GM18867 (cell line): Measurements from ENCODE around the gene FLT3LG.

Source experiments
- ATAC-seq: cut with Tn5 transposase; IDR thresholded peaks from one replicate; pipeline ENCODE4 v1.9.1; 2021; ENCODE audit warnings: mild to moderate bottlenecking, moderate library complexity; ENCODE audit not compliant: unreplicated experiment

FLT3LG gene

DNA sequence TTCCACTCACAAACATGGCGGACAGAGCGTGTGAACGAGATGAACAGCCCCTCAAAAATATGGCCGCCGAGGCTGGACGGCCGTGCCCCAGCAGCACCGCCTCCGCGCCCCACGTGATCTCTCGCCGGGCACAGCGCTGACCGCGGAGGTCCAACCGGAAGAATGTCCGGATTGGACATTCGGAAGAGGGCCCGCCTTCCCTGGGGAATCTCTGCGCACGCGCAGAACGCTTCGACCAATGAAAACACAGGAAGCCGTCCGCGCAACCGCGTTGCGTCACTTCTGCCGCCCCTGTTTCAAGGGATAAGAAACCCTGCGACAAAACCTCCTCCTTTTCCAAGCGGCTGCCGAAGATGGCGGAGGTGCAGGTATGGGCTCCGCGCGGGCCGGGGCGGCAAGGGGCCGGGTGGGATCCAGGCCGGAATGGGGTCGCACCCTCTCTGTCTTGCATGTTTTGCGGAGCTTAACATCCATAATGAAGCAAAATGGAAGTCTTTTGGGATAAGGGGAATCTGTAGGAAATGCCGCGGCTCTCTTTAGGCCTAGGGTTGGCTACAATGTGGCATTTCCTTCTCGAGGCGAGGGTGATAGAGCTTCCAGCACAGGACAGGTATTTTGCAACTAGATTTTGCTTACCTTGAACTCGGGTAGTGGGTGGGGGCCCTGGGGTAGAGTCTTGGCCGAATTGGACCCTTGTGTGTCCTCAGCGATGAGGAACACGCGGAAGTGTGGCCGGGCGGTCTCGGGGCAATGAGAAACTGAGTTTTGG is 13.4 kb downstream of the FLT3LG start, which contains the start of gene RPL13A:
TSS of gene RPL13A (plus strand) at position 332 of the 769 bp plus-strand sequence. CDS start at position 354, 22 bp downstream.
- peak; percentile 85 for ATAC-seq

DNA sequence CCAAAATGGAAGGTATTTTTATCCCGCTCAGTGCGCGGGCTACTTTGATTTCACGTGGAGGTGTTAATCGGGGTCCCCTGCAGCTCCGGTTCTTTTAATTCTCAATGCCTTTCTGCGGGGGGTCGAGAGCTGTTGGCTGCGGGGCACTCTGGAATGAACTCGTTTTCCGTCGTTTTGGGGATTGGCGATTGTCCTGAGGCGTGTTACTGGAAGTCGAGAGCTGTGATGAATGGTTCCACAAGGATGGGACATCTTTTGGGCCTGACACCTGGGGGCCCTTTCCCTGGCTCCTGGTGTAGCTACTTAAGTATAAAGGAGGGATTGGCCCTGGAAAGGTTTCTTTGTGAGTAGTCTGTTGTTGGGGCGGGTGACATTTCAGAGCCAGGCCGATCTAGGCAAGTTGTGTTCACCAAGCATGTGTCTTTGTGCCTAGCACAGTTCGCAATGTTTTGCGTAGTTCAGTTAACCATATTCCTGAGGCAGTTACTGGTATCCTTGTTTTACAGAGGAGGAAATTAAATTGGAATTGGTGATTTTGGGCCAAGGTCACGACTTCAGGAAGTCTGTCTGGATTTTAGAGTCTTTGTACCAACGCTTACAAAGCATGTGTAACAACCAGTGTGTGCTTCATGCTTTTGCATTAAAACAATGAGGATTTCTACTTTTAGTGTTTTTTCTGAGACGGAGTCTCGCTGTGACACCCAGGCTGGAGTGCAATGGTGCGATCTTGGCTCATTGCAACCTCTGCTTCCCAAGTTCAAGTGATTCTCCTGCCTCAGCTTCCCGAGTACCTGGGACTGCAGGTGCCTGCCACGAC is 14.2 kb downstream of the FLT3LG start:
- ATAC-seq: no peak

DNA sequence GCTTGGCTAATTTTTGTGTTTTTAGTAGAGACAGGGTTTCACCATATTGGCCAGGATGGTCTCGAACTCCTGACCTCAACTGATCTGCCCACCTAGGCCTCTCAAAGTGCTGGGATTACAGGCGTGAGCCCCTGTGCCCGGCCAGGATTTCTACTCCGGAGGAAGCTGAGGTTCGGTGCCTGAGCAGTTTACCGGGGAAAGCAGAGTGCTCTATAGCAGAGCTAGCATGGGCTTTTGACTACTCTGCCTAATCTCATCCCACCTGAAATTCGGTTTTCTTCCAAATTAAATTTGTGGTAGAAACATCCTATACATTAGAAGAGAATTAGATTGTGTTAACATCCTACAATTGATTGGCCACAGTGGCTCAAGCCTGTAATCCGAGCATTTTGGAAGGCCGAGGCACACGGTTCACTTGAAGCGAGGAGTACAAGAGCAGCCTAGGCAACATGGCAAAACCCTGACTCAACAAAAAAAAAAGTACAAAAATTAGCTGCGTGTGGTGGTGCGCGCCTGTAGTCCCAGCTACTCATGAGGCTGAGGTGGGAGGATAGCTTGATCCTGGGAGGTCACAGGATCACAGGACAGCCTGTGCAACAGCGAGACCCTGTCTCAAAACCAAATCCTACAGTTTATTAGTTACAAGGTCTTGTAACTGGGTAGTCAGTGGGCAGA is 15.0 kb downstream of the FLT3LG start:
- no peak for ATAC-seq

DNA sequence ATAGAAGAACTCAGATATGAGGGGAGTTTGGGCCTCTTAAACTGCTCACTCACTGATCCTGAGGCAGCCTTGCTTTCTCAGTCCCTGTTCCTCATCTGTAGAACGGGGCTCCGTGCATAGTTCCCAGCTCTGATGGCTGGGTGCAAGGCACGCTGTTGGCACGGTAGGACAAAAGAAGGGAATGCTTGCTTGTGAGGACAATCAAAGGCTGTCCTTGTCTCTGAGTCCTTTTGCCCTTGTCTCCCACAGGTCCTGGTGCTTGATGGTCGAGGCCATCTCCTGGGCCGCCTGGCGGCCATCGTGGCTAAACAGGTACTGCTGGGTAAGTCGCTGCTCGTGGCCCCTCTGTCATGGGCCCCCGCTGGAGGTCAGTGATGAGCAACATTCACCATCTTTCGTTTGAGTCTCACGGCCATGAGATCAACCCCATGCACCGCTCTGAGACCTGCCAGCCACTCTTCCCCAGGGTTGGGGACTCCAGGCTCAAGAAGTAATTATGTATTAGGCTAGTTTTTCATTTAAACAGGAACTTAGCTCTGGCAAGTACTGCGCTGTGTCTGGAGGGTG is 15.7 kb downstream of the FLT3LG start:
- ATAC-seq: no peak

DNA sequence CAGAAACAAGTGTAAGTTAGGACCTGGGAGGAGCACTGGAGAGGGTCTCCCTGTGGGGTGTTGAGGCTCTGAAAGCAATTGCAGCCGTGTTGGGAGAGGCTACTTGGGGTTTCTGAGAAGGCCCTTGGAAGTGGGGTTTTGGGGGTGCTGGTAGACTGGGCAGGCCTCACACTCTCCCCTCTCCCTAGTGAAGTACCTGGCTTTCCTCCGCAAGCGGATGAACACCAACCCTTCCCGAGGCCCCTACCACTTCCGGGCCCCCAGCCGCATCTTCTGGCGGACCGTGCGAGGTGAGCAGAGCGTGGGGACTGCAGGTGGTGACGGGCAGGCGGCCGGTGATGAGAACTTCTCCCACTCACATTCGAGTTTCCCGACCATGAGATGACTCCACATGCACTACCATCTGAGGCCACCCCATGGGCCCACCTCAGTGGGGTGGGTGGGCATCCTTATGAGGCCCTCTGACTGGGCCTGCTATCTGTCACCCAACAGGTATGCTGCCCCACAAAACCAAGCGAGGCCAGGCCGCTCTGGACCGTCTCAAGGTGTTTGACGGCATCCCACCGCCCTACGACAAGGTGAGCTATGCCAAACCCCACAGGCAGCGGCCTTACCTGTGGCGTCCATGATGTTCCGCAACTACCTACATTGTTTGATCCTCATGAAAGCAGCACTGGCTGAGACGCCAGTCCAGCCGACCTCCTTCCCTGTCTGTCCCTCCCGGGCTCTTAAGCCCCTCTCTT is 16.4 kb downstream of the FLT3LG start:
- ATAC-seq: no peak

DNA sequence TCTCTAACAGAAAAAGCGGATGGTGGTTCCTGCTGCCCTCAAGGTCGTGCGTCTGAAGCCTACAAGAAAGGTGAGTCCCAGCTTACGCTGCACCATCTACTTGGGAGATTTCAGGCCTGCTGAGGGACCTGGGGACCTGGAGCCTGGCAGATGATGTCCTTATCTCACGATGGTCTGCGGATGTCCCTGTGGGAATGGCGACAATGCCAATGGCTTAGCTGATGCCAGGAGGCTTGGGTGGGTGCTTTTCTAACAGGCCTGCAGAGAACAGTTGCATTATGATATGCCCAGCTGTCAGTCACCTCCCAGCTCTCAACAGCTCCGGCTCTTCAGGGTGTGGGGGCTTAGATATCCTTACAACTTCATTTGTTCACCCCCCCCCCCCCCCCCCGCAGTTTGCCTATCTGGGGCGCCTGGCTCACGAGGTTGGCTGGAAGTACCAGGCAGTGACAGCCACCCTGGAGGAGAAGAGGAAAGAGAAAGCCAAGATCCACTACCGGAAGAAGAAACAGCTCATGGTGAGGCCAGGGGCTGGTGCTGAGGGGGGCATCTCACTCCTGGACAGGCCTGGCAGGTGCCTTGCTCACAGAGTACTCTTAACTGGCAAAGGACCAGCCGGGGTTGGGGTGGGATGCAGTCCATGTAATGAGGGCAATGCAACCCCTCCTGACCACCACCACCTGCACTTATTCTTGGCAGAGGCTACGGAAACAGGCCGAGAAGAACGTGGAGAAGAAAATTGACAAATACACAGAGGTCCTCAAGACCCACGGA is 17.2 kb downstream of the FLT3LG start:
- no peak for ATAC-seq

DNA sequence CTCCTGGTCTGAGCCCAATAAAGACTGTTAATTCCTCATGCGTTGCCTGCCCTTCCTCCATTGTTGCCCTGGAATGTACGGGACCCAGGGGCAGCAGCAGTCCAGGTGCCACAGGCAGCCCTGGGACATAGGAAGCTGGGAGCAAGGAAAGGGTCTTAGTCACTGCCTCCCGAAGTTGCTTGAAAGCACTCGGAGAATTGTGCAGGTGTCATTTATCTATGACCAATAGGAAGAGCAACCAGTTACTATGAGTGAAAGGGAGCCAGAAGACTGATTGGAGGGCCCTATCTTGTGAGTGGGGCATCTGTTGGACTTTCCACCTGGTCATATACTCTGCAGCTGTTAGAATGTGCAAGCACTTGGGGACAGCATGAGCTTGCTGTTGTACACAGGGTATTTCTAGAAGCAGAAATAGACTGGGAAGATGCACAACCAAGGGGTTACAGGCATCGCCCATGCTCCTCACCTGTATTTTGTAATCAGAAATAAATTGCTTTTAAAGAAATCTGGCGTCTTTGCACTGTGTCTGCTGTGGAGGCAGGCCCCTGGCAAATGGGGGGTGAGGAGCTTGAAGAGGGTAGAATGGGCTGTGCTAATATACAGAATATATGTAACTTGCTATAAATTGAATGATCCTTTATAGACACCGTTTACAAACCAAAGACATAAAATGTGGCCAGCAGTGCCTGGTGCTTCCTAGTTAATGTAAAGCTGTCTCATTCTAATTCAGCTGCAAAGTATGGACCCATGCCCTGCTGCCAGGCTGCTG is 18.0 kb downstream of the FLT3LG start:
- no peak for ATAC-seq

DNA sequence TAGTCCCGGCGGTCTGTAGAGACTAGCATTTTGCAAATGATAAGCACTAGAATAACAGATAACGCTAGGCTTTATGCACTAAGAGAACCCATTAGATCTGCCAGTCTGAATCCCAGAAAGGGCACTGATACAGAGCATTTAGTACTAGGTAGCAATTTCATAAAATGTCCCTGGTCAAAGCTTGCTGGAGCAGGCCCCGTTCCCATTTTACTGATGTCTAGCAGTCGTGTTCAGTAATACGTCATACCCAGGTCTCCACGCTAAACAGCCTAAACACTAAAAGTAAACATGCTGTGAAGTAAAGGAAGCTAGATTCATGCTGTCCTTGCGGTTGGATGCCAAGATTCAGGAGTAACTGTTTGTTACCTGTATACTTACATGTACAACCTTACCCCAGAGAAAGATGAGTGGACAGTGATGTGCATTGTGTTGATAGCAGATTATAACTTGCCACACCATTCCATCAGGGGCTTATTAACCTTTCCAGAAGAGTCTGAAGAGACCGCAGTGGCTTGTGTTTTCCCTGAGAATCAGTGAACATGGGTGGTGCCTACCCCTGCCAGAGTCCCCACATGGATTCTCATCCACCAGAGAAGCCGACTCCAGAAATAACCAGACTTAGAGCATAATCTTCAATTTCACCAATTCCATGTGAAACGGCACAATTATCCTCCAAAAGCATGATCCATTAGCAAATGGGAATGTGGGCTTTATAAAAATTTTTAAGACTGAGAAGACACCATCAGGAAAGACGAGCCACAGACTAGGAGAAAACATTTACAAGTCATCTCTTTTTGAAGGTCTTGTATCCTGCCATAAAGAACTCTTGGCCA is 18.8 kb downstream of the FLT3LG start:
- no peak for ATAC-seq

DNA sequence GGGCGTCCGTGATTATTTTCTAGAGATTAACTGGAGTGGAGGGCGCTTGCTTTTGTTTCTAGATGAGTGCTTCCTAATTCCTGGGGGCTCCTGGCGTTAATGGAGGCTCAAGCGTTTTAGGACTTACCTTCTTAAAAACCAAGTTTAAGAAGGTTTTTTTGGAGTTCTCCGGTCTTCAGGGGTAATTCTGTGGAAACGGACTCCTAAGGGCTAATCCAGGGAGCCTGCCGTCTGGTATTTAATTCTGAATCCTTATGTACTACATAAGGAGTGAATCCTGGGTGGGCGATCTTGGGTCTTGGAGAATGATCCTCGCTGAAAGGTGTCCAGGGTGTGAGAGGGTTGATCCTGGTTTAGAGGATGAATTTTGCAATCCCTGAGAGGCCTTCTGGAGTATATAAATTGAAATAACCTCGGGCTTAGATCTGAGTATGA is 22.6 kb downstream of the FLT3LG start:
- ATAC-seq: no peak

DNA sequence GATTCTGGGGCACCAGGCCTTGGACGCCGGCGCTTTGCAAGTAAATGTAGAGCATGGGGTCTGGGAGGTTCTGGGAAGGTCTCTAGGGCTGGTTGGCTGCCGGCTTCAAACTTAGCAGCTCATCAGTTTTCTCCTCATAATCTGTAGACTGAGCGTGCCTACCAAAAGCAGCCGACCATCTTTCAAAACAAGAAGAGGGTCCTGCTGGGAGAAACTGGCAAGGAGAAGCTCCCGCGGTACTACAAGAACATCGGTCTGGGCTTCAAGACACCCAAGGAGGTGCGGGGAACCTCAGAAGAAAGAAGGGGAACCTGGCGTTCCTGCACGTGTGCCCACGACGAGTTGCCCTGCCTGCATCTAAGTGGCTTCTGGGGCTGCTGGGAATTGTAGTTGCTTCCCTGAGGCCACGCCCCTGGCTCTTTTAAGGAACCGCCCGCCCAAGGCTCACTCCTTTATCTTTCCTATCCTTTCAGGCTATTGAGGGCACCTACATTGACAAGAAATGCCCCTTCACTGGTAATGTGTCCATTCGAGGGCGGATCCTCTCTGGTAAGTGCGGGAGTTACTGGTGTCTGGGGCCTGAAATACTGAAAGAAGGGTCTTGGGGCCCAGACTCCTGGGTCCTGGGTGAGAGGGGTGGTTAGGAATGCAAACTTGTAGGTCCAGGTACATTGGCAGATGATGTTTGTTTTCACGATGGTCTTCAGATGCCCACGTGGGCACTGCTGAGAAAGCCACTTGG is 23.2 kb downstream of the FLT3LG start:
- no peak for ATAC-seq

DNA sequence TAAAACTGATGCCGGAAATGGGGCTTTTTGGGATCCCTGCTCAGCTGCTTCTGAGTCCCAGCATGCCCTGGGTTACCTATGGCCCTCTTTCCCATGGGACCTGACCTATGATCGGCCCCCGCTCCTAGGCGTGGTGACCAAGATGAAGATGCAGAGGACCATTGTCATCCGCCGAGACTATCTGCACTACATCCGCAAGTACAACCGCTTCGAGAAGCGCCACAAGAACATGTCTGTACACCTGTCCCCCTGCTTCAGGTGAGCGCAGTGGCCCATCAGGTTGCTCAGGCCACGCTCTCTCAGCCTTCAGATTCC is 23.7 kb downstream of the FLT3LG start:
- no peak for ATAC-seq

DNA sequence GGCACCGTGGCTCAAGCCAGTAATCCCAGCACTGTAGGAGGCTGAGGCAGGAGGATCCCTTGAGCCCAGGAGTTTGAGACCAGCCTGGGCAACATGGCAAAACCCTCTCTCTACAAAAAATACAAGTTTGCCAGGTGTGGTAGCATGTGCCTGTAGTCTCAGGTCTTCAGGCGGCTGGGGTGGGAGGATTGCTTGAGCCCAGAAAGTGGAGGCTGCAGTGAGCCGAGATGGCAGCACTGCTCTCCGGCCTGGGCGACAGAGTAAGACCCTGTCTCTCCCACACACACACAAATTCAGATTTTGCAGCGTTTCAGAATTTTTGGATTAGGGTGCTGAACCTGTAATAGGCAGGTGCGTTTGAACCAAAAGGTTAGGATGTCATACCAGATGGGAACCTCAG is 24.5 kb downstream of the FLT3LG start:
- ATAC-seq: no peak

DNA sequence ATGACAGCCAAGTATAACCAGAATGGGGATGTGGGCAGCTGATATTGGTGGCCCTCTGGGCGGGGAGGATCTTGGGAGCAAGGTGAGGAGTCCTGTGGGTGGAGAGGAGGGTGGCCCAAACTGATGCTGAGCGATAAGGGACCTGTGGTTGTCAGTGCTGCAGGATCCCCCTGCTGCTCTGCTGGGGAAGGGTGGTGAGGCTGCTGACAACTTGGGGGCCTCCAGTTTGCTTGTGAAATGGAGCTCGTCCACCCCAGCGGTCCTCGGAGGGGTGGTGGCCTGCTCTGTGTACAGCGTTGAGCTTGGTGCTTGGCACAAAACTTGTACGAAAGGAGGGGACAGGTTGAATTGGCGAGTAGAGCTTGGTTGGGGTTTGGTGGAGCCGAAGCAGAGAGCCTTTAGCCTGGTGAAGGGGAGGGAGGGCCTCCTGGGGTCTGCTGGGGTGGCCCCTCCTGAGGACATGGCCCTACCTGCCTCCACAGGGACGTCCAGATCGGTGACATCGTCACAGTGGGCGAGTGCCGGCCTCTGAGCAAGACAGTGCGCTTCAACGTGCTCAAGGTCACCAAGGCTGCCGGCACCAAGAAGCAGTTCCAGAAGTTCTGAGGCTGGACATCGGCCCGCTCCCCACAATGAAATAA is 25.1 kb downstream of the FLT3LG start:
- no peak for ATAC-seq

DNA sequence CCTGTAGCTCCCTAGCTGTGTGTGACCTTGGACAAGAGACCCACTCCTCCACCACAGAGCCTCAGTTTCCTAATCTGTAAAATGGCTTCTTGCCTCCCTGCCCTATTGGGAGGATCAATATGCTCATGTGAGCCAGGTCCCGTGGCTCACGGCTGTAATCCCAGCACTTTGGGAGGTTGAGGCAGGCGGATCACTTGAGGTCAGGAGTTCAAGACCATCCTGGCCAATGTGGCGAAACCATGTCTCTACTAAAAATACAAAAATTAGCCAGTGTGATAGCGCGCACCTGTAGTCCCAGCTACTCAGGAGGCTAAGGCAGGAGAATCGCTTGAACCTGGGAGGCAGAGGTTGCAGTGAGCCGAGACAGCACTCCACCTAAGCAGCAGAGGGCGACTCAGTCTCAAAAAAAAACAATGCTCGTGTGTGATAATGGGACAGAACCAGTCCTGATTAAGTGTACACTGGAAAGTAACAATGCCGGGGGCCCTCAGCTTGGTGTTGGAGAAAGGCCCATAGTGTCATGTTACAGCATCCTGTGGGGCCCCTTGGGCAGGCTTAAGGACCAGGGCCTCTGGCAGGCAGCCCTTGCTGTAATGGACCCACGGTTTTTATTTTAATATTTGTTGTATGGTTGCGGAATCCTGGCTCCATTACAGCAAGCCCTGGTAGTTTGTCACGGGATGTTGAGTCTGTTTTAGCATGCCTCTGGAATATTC is 29.0 kb downstream of the FLT3LG start:
- no peak for ATAC-seq

DNA sequence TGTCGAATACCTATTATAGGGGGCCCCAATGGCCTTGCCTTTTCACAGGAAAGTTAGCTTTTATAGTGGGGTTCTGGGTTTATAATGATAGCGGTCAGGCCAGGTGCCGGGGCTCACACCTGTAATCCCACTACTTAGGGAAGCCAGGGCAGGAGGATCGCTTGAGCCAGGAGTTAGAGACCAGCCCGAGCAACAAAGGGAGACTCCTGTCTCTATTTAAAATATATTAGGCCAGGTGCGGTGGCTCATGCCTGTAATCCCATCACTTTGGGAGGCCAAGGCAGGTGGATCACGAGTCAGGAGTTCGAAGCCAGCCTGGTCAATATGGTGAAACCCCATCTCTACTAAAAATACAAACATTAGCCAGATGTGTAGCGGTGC is 29.6 kb downstream of the FLT3LG start:
- ATAC-seq: no peak

DNA sequence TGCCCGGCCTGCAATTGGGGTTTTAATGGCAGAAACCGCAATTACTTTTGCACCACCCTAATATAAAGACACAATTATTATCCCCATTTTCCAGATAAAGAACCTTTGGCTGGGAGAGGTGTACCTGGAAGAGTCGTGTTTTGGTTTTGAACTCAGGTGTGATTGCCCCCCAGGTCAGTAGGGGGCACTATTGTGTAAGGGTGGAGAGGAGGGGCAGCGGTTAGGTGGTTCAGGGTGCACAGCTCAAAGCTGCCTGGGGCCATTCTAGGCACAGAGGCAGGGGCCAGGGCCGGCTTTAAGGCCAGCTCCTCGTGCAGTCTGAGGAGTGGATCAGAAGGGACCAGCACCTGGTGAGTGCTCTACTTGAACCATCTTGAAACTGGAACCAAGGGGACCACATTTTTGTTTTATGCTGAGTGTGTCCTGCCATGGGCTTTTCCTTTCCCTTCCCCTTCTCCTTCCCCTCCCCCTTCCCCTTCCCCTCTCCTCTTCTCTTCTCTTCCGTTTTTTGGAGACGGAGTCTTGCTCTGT is 32.6 kb downstream of the FLT3LG start:
- no peak for ATAC-seq
